HG02870 (cell line): ENCODE results near the gene DSCAML1.

Experiments used
- ATAC-seq: cut with Tn5 transposase; IDR thresholded peaks from one replicate; pipeline ENCODE4 v1.9.1; 2021; ENCODE audit warnings: mild to moderate bottlenecking, moderate library complexity; ENCODE audit not compliant: unreplicated experiment

Gene DSCAML1

DNA sequence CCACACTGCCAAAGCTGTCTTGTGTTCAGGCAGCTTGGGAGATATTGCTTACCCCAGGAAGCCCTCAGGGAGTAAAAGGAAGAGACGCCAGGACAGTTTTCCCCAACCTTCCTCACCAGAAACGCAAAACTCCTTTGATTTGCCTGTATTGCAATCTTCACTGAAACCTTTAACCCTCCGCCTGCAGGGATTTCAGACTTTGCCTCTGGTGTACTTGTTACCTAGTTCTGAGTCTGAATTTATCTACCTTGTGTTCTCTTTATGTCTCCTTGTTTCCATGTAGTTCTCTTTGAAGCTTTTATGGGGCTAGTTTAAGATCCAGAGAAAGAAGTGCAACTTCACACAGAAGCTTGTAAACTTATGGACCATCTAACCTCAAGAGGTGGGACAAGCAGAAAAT is 154.2 kb downstream of the DSCAML1 start:
- no peak for ATAC-seq

DNA sequence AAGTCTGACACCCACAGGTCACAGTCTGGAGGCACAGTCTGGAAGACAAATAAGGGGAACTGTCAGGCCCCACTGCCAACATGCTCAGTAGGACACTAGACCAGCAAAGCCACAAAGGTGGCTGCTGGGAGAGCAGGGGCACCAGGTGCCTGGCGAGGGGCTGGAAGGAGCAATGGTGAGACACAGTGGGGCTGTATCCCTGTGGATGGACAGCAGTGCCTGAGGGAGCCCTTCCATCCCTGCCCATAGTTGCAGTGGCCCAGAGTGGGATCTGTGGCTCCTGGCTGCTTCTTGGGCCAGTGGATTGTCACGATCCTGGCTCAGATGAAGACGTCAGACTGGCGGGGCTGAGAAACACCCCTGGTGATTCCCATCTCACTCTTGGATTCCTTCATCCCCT is 154.6 kb downstream of the DSCAML1 start:
- no peak for ATAC-seq

- ATAC-seq = no peak
Observed at GRCh38 chr11:117641008-117641915, 155.8 kb downstream of the DSCAML1 start.

- ATAC-seq = no peak
Observed at GRCh38 chr11:117640041-117640440, 157.0 kb downstream of the DSCAML1 start.

- no peak for ATAC-seq
Observed at GRCh38 chr11:117639601-117640000, 157.4 kb downstream of the DSCAML1 start.

DNA sequence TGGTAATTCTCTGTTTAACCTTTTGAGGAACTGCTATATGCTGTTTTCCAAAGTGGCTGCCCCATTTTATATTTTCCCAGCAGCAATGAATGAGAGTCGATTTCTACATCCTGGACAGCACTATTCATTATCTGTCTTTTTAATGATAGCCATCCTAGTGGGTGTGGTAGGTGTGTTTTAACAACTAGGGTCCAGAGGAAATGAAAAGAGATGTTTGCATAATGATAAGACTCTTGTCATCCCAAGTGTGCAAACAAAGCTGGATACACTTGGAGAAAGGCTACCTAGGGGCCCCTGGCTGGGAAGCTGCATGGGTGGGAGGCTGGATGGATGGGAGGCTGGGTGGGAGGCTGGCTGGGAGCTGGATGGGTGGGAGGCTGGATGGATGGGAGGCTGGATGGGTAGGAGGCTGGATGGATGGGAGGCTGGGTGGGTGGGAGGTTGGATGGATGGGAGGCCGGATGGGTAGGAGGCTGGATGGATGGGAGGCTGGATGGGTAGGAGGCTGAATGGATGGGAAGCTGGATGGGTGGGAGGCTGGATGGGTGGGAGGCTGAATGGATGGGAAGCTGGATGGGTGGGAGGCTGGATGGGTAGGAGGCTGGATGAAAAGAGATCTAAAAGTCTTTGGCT is 158.0 kb downstream of the DSCAML1 start:
- ATAC-seq = no peak

DNA sequence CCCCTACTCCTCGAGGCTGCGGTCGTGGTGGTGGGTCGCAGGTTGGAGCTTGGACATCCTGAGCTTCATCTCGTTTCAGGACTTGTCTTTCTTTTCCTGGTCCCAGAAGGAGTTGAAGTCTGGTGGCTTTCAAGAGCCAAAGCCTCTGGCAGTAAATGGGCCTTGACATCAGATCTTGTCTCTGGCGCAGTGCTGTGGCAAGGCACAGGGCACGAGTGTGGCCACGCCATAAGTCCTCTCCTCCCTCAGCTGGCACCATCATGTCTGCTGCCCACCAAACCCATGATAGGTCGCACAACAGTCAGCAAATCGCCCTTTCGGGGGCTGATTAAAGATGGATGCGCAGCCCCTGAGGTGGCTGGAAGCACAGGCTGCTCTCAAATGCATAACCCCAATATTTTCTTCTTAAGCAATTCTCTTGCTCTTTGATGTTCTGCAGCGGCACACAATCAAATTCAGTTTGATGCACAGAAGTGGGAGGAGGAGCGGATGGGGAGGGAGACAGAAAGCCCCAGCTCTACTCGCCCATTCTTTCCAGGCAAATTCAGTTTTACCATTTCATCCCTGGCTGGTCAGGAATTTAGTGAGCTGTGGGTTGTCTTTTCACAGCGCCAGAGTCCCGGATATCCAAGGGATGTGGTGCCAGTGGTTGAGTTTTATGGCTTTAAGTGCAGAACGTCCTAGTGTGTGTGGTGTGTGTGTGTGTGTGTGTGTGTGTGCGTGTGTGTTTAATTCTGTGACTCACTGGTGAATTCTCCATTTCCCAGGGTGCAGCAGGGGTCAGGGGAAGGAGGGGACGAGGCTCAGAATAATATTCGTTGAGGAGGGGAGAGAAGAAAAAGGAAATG is 162.0 kb downstream of the DSCAML1 start:
- ATAC-seq = no peak

DNA sequence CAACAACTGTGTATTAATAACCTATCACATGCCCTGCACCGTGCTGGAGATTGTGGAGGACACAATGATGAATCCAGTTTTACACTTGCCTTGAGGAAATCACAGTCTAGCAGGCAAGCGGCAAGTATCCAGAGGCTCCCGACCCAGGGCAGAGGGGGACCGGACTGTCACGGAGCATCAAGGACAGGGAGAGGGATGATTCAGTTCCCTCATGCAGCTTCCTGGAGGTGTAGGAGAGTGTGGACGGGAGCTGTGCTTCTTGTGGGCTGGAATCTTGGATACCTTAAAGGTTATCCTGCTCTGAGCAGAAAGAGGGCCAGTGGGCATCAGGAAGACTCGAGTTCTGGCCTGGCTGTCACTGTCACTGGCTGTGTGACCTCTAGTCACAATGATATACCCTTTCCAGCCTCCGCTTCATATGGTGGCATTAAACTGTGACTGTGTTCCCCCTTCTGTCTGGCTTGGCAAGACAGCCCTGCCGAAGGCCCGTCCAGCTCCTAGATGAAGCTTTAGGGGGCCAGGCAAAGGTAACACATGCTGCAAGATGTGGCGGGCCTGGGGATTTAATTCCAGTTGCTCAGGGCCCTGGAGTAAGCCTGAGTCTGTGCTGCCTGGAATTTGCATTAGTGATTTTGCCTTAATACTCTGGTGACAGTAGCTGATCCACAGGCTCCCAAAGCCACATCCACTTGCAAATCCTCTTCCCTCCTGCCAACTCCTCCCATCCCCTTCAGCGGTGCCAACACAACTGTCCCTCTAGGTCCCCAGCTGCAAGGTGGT is 162.8 kb downstream of the DSCAML1 start:
- no peak for ATAC-seq

GRCh38 chr11:117633186-117633754 is 163.7 kb downstream of the DSCAML1 start:
- ATAC-seq = no peak

- no peak for ATAC-seq
Observed at GRCh38 chr11:117632306-117632705, 164.7 kb downstream of the DSCAML1 start.

- no peak for ATAC-seq
Observed at GRCh38 chr11:117631336-117632140, 165.5 kb downstream of the DSCAML1 start.

DNA sequence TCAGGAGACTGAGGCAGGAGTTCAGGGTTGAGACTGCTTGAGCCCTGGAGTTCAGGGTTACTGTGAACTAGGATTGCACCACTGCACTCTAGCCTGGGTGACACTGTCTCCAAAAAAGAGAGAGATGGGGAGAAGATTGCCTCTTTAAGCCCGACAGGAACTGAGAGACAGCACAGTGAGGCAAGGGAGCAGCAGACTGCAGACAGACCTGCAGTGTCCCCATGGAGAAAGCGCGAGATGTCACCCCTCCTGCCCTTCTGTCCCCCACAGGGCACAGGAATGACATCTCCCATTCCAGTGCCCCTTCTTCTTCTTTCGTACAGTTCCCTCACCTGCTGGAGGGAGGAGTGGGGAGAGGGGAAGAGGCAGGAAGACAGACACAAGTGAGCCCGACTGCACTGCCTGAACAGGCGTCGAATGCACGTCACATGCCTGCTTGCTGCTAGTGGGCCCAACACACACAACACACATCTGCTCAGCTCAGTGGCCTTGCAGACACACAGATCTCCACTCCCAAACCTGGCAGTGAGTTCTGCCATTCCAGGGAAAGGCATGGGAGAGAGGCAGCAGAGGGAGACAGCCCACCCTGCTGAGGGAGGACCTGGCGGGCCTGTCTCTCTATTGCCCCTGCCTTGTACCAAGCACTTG is 167.0 kb downstream of the DSCAML1 start:
- ATAC-seq = no peak

DNA sequence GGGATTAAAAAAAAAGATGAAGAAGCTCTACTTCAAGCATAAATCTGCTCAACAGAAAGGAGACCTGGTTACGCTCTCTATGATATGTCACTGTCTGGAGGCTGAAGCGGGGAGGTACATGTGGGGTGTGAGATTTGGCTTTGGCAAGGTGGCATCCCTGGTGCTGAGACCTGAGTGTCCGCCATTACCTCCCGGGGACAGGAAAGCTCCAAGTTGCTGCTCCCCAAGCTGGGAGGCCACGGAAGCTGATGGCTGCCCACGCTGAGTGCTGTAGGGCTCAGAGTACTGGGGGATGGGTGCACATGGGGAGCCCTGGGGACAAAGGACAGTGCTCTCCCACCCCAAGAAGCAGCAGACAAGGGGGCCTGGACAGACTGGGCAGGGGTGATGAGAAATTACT is 167.9 kb downstream of the DSCAML1 start:
- ATAC-seq = no peak

- ATAC-seq = no peak
Observed at GRCh38 chr11:117627259-117627658, 169.8 kb downstream of the DSCAML1 start.

- no peak for ATAC-seq
Observed at GRCh38 chr11:117626576-117626975, 170.4 kb downstream of the DSCAML1 start.

DNA sequence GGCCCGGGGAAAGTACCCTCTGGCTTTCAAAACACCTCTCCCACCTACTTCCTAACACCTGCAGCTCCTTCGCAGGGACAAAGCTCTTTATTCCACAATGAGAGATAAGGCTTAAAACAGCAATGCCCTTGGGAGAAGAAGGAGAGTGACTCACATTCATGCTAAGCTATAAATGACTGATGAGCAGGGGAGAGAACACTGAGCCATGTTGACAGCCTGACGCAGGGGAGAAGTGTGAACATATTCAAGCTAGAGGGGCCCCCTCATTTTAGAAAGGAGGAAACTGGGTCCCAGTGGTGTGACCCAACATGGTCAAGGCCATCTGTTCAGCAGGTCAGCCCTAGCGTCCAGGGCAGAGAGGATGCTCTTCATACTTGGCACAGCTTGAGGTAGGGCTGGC is 171.8 kb downstream of the DSCAML1 start:
- ATAC-seq = no peak

DNA sequence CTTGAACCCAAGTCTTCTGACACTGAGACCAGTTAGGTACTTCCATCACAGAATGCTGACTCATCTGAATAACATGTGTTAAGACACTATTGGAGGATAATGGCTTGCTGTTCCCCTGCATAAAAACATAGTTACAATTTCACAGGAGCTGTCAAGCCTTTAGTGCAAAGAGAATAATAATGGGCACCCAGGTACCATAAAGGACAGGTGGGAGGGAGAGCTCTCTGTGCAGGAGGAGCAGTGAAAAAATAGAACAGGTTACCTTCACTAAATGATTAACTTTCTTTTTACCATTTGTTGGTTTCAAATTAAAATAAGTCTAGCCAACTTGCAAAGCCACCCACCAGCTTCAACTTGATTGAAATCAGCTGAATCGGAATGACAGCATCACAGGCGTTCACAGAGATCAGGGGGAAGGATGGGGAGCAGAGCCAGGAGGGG is 173.2 kb downstream of the DSCAML1 start:
- no peak for ATAC-seq

DNA sequence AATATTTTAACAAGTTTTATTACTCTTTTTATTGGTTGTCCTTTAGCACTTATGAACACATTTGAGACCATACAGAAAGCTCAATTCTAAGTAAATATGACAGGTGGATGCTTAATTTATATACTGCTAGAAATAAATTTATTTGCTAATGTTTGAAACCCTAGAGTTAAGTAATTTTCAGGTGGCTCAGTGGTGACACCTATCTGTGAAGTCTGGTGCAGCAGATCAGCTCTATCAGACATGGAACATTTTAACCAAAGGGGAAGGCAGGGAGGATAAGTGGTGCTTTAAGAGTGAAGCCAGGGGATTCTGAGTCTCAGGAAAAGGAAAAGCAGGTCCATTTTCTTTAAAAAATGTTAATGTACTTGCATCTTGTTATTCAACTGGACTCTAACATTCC is 175.8 kb downstream of the DSCAML1 start:
- ATAC-seq = no peak

DNA sequence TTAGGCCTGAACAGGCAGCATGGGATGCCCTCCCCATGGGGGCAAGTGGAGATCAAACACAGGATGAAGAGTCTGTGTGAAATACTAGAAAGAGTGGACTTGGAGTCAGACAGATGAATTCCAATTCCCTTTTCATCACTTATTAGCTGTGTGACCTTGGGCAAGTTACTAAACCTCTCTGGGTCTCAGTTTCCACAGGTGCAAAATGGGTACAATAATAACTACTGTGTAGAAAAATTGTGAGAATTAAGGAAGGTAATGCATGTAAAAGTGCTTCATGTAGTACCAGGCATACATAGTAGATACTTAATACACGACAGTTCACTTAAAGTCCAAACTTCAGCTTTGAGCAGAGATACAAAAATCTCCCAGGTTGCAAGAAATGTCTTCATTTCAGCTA is 176.4 kb downstream of the DSCAML1 start:
- ATAC-seq = no peak
